Stimulated activated CD4-positive, alpha-beta T cell treated with anti-CD3 and anti-CD28 coated beads, Interleukin-2, amount 100 ng/mL, for 48 hours (primary cell): ENCODE data around the gene MRPL43.
"Not testable (repeated sequence)": the region's sequence is repeated elsewhere in the genome, so short reads cannot be mapped to it uniquely, and the experiment has no call there.

Experiments used
- DNase-seq, 2 donors: peaks; one replicate each; pipeline ENCODE4 v3.0.0-alpha.2; 2020

The MRPL43 gene

DNA sequence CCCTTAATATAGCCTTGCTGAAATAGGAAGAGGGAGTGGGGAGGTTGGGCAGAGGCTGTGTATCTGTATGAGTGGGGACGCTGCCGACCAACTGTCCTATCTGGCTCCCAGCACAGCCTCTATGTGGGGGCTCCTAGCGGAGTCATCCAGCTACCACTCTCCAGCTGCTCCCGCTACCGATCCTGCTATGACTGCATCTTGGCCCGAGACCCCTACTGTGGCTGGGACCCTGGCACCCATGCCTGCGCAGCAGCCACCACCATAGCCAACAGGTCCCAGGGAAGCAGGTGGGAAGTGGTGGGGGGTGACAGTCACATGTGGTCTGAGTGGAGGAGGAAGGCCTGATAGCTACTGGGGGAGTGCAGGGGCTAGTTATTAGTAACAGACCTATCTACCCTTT, 6.6 kb downstream of the MRPL43 start:
- DNase-seq, result no peak

DNA sequence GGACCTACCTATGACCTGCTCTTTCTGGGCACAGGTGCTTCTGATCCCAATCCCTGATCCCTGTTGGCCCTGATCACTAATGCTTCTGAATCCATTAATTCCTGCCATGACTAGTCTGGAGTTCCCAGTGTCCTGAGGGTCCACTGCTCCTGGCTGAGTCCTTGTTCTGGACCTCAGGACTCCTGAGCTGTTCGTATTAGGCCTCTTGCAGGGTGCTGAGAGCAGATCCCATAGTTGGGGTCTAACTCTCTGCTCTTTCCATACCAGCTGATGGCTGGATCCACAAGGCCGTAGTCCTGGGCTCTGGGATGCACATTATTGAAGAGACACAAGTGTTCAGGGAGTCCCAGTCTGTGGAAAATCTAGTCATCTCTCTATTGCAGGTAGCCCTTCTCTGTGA, 7.0 kb downstream of the MRPL43 start:
- no peak for DNase-seq

DNA sequence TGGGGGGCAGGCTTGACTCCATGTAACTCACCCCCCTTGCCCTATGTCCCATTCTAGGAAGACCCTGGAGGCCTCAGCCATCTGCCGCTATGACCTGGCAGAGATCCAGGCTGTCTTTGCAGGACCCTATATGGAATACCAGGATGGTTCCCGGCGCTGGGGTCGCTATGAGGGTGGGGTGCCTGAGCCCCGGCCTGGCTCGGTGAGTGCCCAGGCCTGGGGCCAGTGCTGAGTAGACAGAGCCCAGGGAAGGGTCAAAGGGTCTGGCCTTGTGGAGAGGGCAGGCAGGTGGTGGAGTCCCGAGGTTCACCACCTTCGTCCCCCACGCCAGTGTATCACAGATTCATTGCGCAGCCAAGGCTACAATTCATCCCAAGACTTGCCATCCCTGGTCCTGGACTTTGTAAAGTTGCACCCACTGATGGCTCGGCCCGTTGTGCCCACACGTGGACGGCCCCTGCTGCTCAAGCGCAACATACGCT, 7.5 kb downstream of the MRPL43 start:
- DNase-seq, result no peak

DNA sequence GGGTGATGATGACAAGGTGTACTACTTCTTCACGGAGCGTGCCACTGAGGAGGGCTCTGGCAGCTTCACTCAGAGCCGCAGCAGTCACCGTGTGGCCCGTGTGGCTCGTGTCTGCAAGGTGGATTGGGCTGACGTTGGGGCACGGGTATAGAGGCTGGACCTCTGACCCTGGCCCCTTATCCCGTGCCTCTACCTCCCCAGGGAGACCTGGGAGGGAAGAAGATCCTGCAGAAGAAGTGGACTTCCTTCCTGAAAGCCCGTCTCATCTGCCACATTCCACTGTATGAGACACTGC, 8.4 kb downstream of the MRPL43 start:
- no peak for DNase-seq

DNA sequence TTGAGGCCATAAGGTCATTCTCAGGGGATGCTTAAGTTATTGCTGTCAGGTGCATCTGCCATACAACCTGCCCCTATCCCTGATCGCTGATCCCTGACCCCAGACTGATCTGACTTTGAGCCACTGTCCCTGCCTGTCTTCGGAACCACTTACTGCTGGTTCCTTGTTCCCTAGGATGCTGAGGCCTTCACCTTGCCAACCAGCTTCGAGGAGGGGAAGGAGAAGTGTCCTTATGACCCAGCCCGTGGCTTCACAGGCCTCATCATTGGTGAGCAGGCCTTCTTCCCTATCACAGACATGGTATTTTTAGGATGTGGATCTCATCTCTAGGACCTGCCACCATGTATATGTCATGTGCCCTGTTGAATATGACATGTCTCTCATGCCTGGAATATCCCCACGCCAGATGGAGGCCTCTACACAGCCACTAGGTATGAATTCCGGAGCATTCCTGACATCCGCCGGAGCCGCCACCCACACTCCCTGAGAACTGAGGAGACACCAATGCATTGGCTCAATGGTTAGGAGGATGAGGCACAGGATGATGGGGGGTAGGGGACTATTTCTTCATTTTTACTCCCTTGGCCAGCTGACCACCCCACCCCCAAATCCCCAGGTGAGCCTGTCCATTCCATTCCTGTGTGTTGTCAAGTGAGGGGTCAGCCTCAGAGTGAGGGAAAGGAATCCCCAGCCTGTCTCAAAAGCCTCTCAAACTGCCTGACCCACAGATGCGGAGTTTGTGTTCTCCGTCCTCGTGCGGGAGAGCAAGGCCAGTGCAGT, 9.0 kb downstream of the MRPL43 start:
- no peak for DNase-seq

DNA sequence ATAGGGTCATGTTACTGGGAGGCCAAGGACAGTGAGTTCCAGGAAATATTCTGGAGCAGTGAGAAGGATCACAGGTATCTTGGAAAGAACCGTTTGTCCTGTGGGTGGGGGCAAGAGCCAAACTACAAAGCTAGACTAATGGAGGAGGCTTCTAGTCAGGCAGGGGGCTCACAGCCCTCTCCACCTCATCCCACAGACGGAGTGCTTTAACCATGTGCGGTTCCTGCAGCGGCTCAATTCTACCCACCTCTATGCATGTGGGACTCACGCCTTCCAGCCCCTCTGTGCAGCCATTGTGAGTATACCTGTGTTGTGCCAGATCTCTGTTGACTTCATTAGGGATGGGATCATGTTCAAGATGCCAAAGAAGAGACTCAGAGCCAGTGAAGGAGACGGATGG, 9.9 kb downstream of the MRPL43 start:
- no peak for DNase-seq

DNA sequence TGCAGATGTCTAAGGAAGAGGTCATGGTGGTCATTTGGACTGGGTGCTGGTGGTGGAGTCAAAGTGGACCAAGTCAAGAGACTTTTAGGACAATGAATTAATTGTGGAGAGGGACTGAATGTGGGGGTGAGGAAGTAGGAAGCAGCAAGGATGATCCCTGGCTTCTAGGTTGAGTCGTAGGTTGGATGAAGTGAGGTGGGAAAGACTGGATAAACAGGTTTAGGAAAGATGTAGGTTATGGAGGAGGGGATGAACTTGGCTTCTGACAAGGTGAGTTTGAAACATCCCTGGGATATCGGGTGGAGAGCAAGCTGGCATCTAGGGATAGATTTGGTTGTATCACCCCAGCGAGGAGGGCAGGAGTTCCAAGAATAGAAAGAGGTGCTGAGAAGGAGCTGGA, 10.4 kb downstream of the MRPL43 start:
- DNase-seq, result no peak

DNA sequence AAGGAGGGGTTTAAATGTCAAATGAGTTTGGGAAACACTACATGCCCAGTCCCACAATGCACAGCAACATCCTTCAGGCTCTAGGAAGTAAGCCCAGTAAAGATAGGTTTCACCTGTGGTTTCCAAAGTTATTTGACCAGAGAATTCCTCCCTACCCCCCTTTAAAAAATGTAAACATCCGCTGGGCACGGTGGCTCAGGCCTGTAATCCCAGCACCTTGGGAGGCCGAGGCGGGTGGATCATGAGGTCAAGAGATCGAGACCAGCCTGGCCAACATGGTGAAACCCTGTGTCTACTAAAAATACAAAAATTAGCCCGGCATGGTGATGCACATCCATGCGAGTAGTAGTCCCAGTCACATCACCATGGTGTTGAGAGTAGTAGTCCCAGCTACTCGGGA, 11.9 kb downstream of the MRPL43 start:
- not testable (repeated sequence) for DNase-seq

DNA sequence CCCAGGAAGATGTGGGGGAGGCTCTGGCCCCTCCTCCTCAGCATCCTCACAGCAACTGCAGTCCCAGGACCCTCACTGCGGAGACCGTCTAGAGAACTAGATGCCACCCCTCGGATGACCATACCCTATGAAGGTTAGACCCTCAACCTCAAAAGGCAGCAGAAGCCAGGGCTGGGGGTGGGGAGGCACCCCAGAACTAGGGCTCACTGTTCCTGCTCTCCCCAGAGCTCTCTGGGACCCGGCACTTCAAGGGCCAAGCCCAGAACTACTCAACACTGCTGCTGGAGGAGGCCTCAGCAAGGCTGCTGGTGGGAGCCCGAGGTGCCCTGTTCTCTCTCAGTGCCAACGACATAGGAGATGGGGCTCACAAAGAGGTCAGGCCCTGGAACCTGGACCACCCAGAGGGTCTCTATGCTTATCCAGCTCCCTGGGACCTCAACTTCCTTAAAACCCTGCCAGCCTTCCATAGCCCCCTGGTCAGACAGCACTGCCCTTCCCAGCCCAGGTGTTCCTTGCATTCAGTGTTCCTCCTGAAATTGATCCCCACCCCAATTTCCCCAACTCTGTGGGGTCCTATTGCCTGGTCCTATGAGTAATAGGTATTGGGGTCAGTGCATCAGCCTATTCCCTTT, 14.3 kb downstream of the MRPL43 start:
- no peak for DNase-seq

DNA sequence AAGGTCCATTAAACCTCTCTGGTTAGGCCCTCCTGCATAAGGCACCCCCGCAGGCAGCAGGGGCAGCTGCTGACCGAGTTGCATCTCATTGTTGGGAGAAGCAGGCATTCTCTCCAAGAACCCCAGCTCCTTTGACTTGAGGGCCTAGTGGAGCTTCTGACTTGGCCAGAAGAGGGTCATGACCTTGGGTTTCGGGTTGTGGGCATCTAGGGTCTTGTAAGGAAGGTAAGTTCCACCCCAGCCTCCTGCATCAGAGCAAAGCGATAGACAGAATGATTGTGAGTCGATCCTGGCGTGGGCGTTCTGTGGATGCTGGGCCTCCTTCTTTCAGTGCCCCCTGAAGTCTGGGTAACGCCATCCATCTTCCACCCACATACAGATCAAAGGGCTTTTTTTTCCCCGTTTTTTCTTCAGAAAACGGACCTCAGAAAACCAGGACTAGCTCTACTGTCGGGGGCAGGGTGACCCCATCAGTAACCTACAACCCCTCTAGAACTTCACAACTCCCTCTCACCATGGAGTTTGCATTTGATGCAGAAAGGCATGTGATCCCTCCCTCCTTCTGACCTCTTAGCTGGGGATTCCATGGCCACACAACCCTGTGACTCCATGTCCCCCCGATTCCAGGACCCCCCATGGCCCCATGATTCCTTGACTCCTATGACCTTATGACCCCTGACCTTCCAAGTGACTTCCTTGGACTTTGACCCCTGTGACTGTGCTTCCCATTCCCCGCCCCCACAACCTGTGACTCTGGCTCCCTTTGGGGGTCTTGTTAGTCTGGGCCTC, 15.0 kb downstream of the MRPL43 start:
- DNase-seq, result no peak

DNA sequence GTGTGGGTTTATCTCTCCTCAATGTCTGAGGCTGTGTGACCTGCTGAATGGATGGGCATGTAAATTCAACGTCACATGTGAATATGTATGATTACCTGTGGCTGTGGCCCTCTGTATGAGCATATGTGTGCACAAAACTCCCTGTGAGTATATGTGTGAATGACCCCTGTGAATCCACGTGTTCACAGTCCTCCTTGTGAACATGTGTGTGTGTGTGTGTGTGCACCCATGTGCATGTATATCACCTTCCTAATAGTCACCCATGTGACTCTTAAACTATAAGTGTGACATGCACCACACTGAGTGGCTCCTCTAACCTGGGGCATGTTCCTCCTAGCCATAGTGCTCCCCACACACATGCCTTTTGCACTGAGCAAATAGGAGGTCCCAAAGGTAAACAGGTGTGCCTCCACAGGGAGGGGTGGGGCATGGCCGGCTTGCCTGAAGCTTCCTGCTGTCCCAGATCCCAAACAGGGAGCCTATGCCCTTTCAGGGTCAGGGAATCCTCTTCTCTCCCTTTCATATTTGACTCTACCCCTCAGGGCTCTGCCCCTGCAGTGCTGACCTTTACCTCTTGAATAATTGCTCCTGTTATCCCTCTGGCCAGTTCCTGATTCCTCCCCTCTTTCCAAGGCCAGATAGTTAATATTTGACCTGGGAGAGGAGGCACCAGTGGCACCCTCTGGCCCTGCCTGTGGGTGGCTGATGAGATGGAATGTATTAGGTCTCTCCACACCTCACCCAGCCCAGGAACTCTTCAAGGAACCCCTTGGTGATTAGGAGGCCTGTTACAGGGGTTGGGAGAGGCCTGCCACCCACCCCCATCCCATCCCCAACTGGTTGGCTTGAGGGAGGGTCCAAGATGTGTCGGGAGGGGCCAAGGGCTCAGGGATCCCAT, 16.1 kb downstream of the MRPL43 start:
- DNase-seq, result no peak

DNA sequence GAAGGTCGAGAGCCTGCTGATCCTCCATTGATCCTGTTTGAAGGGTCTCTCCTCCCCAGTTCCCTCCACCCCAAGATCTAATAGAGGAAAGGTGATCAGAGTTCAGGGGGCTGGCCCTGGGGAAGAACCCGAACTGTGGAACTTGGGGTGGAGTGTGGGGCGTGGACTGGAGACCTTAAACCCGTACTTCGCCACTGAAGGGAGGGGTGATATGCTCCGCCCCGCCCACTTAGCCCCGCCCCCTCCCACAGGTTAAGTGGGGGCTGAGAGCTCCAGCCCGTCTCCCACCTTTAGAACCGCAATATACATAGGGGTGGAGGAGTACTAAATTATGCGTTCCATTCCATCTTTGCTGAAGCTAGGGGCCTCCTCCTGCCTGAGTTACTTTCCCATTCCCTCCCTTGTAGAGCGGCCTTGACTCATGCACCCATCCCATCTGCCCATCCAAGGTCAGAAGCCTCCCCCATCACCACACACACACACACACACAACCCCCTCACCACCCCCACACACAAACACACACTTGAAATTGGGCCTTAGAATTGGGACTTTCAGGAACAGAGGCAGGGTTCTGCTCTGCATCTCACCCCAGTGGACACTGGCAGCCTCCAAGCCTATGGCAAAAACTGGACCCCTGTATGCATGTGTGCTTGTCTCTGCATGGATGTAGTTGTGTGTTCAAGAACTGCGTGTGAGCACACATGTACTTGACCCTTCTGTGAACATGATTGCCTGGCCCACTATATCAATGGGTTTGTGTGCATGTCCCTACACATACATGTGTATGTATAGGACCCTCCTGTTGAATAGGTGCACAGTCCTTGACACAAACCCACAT, 17.0 kb downstream of the MRPL43 start:
- no peak for DNase-seq

DNA sequence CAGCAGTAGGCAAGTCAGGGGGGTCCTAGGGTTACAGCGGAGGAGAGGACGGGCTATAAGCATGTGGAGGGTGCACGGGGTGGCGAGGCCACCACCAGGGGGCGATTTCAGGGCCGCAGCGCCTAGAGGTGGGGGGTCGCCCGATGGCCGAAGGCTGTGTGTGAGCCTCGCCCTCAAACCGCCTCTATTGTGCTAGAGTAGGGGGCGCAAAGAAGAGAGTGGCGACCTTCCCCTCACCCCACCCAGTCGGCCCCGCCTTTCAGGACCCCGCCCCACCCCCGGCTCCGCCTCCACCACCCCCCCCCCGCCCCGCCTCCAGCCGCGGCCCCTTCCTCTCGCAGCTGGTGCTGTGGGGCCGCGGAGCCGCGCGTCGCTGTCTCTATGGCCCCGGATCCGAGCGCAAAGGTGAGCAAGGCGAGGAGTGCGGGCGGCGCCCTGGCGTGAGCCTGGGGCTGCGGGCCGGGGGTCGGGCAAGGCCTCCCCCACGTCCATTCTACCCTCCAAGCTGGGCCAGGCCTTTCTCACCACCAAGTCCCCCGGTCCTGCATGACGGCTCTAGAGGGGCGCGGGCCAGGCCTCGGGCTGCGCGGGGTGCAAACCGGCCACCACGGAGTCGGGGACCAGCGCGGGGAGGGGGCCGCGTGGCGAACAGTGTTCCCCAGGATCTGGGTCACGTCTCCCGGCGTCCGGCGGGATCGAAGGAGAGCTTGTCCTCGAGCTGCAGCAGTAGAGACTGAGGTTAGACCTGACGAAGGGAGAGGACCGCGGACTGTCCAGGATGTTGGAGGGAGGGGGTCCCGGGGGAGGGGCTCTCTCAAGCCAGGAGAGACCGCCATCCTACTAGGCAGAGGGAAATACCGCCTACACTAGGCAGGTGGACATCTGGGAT, 17.9 kb downstream of the MRPL43 start, which contains the start of gene SEMA4G:
Gene SEMA4G (plus strand): TSS at position 318 of the 889 bp plus-strand sequence. CDS start 3,409 bp downstream, outside the sequence.
- peak; percentile 42 to 45 for DNase-seq

DNA sequence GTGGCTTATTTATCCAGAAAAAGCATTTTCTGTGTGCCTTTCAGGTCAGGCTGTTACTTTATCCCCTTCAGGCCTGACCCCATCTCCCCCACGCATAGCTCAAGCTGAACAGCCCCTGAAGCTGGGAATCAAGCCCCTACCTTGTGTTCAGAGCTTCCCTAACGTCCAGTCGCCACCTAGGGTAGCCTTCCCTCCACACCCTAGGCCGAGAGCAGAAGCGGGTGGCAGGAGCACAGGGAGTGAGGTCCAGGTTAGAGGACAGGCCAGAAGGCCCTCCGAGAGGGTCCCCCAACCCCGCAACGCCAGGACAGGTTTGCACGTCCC, 18.5 kb downstream of the MRPL43 start:
- no peak for DNase-seq

DNA sequence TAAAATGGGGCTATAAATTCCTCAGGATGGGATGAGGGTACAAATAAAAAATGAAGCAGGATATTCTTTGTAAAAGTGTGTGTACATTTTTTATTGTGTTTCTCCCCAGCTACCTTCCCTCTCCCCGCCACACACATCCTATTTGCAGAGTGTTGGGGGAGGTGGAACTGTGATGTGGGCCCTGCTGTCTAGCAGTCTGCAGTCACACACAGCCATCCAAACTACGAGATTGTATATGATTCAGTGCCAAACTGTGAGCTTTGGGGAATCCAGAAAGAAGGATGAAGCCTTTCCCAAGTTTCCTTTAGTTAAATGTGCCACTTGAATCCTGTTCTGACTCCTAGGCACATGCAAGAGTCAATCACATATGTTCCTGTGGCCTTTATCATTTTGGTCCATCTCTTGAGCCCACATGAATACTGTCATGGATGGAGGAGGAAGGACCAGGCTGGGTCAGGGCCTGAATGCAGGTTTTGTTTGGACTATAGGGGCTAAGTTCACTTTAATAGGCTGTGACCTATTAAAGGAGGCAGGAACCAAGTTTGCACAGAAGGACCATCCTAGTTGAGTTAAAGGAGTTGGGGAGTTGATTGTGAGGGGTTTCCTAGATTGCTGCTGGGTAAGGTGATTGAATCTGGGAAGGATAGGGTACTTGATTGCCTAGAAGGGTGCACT, 19.1 kb downstream of the MRPL43 start:
- DNase-seq, result no peak

DNA sequence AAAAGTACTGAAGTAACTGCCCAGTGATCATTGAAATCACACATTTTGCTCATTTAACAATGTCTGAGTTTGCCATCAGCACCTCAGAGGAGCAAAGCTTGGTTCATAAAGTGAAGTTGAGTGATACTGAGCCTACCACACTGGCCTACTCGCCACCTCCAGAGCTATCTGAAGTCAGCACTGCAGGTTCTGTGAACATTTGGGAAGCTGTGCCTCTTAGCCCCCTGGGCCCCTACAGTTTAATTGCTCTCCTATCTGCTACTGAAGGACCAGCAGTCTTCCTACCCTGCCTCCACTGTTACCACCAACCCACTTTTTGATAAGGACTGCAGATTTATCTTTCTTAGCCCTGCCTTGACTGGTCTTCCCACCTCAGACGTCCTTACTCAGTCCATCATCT, 20.0 kb downstream of the MRPL43 start:
- no peak for DNase-seq

DNA sequence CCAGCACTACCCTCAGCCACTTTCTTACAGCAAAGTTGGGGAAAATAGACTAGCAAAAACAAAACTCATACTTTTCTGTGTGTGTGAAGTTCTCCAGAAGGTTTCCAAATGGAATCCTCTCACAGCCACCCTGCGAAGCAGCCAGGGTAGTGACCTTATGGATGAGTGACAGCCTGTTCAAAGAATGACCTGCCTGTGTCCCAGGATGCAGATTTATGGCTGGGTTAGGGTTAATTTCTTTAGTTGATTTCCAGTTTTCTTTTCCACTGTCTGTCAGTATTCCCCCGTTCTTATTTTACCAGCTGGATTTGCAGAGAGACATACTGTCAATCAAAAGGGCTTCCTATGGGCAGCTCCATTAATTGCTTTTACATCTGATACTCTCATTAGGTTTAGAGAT, 20.4 kb downstream of the MRPL43 start:
- DNase-seq, result no peak

DNA sequence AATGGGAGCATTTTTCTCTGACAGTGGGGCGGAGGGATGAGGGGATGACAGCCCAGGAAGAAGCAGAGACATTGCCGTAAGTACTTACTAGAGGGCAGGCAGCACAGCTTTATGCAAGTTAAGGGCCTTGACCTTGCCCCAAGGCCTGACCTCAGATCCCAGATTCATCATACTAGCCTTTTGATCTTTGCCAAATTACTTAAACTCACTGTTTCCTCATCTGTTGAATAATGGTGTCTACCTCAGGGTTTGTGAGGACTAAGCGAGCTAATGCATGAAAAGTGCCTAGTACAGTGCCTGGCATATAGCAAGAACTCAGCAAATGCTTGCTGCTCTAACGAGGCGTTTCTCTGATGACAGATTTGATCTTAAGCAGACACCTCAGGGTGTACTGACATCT, 21.5 kb downstream of the MRPL43 start:
- DNase-seq, result no peak

DNA sequence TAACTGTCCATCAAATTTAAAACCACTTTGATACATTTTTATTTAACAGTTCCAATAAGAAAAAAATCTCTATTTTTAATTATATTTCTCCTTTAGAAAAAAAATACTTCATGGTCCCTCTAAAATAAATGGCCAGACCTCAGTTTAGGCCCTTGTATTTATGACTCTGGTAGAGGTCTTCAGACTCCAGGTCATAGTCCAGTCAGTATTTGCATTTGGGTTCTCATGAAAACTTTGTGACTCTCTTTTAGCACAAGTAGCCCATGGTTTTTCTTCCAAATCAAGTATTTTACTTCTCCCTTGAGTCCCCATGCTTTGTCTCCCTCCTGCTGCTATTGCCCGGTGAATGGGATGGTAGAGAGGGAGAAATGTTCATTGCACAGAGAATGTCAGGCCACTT, 23.5 kb downstream of the MRPL43 start:
- DNase-seq, result no peak

DNA sequence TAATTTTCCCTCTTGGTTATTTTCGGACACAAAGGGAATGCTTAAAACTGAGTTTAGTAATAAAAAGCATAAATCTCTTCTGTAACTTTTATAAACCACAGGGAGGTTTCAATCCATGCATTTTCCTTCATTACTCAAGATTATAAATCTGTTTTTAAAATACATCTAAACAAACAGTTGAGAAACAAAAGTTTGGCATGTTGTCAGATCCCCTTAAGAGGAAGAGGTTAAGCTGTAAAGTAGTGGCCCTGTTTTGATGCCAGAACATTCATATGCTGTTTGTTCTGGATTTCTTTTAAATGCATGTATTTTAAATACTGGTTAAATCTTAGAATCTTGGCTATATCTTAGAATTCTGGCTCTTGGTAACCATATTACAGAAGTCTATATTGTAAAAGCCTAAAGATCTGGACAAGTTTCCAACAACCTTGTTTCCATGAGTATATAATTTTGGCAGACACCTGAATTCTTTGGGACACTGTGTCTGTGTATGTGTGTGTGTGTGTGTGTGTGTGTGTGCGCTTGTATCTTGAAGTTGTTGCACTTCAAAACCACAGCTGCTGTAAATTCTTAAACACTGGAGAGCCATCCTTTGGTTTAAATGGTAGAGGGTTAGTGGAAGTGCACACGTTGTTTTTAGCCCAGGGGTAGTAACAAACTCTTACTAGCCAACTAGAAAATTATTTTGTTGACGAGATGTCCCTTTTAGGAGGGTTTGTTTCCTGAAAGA, 24.8 kb downstream of the MRPL43 start:
- no peak for DNase-seq
